Activated CD4-positive, alpha-beta T cell treated with anti-CD3 and anti-CD28 coated beads, Interleukin-2, amount 10 ng/mL, durations not matched to agents 24 days and 14 days (primary cell): ENCODE measurements around the gene KSR1. TPM values are rescaled to one million over a fixed set of nuclear protein-coding genes. Genes with fewer than 3 reads are reported as not detected.
A peak's percentile ranks its signal among the peaks of the same experiment; 100 is the strongest.

Experiments used
- DNase-seq: peaks from one replicate; pipeline ENCODE4 v3.0.0; 2022
- H3K27ac Mint-ChIP-seq: one replicate; pipeline ENCODE4 v1.8.0; 2022; ENCODE audit warnings: mild to moderate bottlenecking, mixed read lengths
- H3K27me3 Mint-ChIP-seq: one replicate; pipeline ENCODE4 v1.8.0; 2022; ENCODE audit warnings: mixed read lengths
- H3K36me3 Mint-ChIP-seq: one replicate; pipeline ENCODE4 v1.8.0; 2022; ENCODE audit warnings: low read depth, mild to moderate bottlenecking, mixed read lengths
- H3K4me1 Mint-ChIP-seq: one replicate; pipeline ENCODE4 v1.8.0; 2021; ENCODE audit warnings: mixed read lengths
- H3K4me3 Mint-ChIP-seq: one replicate; pipeline ENCODE4 v1.8.0; 2022; ENCODE audit warnings: mild to moderate bottlenecking, moderate library complexity, mixed read lengths
- H3K9me3 Mint-ChIP-seq: one replicate; pipeline ENCODE4 v1.8.0; 2021; ENCODE audit warnings: mixed read lengths
- intact Hi-C: fragments of 100-400 bp; cut with micrococcal nuclease; formaldehyde crosslinking; loops from one replicate; pipeline ENCODE4 v1.15.1; 2023
- total RNA-seq: library from RNA; stranded (reverse); gene quantifications from 2 replicates; pipeline ENCODE4 v1.2.3, GENCODE V29; 2022

KSR1 gene
- total RNA-seq, 1 donor from 2014 or later = 104 TPM

DNA sequence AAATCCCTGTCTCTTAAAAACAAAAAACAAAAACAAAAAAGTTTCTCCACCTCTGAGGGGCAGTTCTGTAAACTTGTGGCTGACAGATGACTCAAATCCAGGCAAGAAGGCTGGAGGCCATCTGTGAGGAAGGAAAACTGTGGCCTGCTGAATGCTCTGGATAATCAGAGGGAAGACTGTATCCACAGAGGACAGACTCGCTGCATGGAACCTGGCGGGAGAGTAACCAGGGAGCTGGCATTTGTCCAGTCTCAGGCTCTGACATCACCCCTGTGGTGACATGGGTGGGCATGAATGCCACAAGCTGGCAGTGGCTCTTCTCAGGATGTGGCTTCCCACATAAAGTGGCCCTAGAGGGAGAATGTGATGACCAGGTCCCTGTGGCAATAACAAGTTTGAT lies 2.8 kb upstream of the KSR1 start:
- H3K27ac Mint-ChIP-seq = no peak overlapping the region
- H3K36me3 Mint-ChIP-seq = peaks cover 7% of the 10 kb centered on the region
- DNase-seq = no peak
- H3K4me1 Mint-ChIP-seq = peaks cover 22% of the 10 kb centered on the region
- H3K9me3 Mint-ChIP-seq = no peaks in the 10 kb centered on the region
- peaks cover 4% of the 10 kb centered on the region for H3K27me3 Mint-ChIP-seq
- H3K4me3 Mint-ChIP-seq = no peak overlapping the region
- intact Hi-C loops = no loop called here

DNA sequence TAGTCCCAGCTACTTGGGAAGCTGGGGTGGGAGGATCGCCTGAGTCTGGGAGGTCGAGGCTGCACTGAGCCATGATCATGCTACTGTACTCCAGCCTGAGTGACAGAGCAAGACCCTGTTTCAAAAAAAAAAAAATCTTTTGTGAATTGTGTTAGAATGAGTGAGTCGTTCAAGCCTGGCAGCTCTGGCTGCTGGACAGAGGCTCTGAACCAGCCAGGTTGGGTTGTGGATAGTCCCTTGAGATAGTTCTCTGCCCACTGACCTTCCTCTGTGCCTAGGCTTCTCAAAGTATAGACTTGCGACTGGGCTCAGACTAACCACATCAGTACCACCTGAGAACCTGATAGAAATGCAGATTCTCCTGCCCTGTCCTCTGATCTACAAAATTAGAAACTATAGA lies 2.2 kb upstream of the KSR1 start:
- Mint-ChIP-seq H3K4me3 (no peak overlapping the region), H3K27me3 (peaks cover 4% of the 10 kb centered on the region), H3K4me1 (peaks cover 28% of the 10 kb centered on the region), H3K36me3 (peaks cover 11% of the 10 kb centered on the region), H3K9me3 (no peaks in the 10 kb centered on the region), H3K27ac (no peak overlapping the region)
- no peak for DNase-seq
- intact Hi-C loops = no loop called here

DNA sequence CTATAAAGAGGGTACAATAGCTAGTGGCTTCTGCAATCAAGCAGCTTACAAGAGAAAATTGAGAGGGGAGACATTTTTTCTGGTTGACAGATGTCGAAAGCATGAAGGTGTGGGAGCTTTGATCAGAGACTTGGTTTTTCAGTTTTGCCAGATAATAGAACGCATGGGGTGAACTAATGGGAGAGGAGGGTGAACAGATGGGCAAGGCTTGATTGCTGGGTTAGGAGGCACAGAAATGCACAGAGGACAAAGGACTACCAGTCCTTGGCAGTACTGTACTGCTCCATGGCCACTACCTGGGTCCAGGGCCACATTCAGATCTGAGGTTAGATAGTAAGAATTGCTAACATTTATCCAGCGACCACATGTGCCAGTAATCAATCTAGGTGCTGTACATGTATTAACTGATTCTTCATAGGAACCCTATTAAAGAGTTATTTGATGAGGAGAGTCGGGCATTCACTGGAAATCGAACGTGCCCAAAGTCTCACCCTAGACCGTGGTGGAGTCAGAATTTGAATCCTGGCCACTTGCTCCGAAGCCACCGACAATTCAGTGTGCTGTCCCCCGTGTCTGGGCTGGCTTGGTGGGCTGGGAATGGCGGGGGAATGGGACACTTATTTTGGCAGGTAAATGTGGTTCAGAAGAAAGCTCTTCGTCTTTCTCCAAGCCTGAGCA lies 873 bp upstream of the KSR1 start:
- intact Hi-C loops = loop anchor here (5.0 kb wide), 1 partner anchor 103 kb away; no protein-coding TSS in a partner anchor
- H3K27ac Mint-ChIP-seq = peak overlapping the region; percentile 36
- DNase-seq = no peak
- peaks cover 37% of the 10 kb centered on the region for H3K4me1 Mint-ChIP-seq
- H3K9me3 Mint-ChIP-seq = no peaks in the 10 kb centered on the region
- H3K27me3 Mint-ChIP-seq = no peaks in the 10 kb centered on the region
- H3K4me3 Mint-ChIP-seq = peak overlapping the region; percentile 72
- H3K36me3 Mint-ChIP-seq = peaks cover 17% of the 10 kb centered on the region

GRCh38 chr17:27456681-27457359 lies 572 bp downstream of the KSR1 start:
- DNase-seq = peak; percentile 74
- Mint-ChIP-seq H3K4me1 (peaks cover 46% of the 10 kb centered on the region), H3K36me3 (peaks cover 19% of the 10 kb centered on the region), H3K27me3 (no peaks in the 10 kb centered on the region), H3K9me3 (no peaks in the 10 kb centered on the region), H3K4me3 (peak overlapping the region; percentile 98), H3K27ac (peak overlapping the region; percentile 77)
- intact Hi-C loops = loop anchor here (1.0 to 5.0 kb wide), 5 partner anchors 9 to 144 kb away; no protein-coding TSS in a partner anchor

DNA sequence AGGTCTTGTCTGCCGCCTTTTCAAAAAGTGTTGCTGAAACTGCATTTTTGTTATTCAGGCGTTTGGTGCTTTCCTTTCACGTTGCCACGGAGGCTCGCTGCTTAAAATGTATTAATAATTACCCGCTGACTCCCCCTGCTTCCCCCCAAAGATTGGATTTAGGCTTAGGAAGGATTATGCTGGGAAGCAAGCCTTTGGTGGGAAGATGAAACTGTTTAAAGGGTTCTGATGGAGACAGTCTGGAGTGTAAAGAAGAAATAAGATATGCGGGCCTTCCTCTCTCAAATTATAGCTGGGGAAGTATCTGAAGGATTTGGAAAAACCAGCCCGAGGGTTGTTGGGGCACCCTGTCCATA lies 1.1 kb downstream of the KSR1 start:
- H3K4me1 Mint-ChIP-seq = peaks cover 51% of the 10 kb centered on the region
- intact Hi-C loops = loop anchor here (1.0 to 5.0 kb wide), 2 partner anchors 105 to 144 kb away; no protein-coding TSS in a partner anchor

GRCh38 chr17:27457731-27458523 lies 1.7 kb downstream of the KSR1 start:
- Mint-ChIP-seq H3K9me3 (no peaks in the 10 kb centered on the region), H3K27ac (peak overlapping the region; percentile 77), H3K4me1 (peaks cover 55% of the 10 kb centered on the region), H3K36me3 (peaks cover 24% of the 10 kb centered on the region), H3K4me3 (peak overlapping the region; percentile 98), H3K27me3 (no peaks in the 10 kb centered on the region)
- intact Hi-C loops = loop anchor here (1.0 to 5.0 kb wide), 2 partner anchors 106 to 143 kb away; no protein-coding TSS in a partner anchor
- DNase-seq = no peak

More for the DNA sequence above, 1.1 kb downstream of the KSR1 start:
- peak overlapping the region; percentile 77 for H3K27ac Mint-ChIP-seq
- peak overlapping the region; percentile 98 for H3K4me3 Mint-ChIP-seq
- DNase-seq = no peak
- H3K9me3 Mint-ChIP-seq = no peaks in the 10 kb centered on the region
- H3K36me3 Mint-ChIP-seq = peaks cover 21% of the 10 kb centered on the region
- no peaks in the 10 kb centered on the region for H3K27me3 Mint-ChIP-seq

- intact Hi-C loops = loop anchor here (5.0 kb wide), 1 partner anchor 106 kb away; no protein-coding TSS in a partner anchor
- H3K9me3 Mint-ChIP-seq = no peaks in the 10 kb centered on the region
- peak overlapping the region; percentile 98 for H3K4me3 Mint-ChIP-seq
- DNase-seq = no peak
- peak overlapping the region; percentile 56 for H3K27ac Mint-ChIP-seq
- no peaks in the 10 kb centered on the region for H3K27me3 Mint-ChIP-seq
- peaks cover 25% of the 10 kb centered on the region for H3K36me3 Mint-ChIP-seq
- peaks cover 61% of the 10 kb centered on the region for H3K4me1 Mint-ChIP-seq
These were observed 2.3 kb downstream of the KSR1 start for GRCh38 chr17:27458524-27458908.

GRCh38 chr17:27459433-27459832 lies 3.2 kb downstream of the KSR1 start:
- Mint-ChIP-seq H3K9me3 (no peaks in the 10 kb centered on the region), H3K27ac (peak overlapping the region; percentile 32), H3K27me3 (no peaks in the 10 kb centered on the region), H3K36me3 (peaks cover 25% of the 10 kb centered on the region), H3K4me3 (peak overlapping the region; percentile 98), H3K4me1 (peaks cover 67% of the 10 kb centered on the region)
- no peak for DNase-seq
- intact Hi-C loops = loop anchor here (5.0 kb wide), 1 partner anchor 107 kb away; no protein-coding TSS in a partner anchor

- H3K27me3 Mint-ChIP-seq = no peaks in the 10 kb centered on the region
- intact Hi-C loops = no loop called here
- H3K36me3 Mint-ChIP-seq = peaks cover 25% of the 10 kb centered on the region
- H3K4me1 Mint-ChIP-seq = peaks cover 70% of the 10 kb centered on the region
- H3K27ac Mint-ChIP-seq = peak overlapping the region; percentile 43
- H3K4me3 Mint-ChIP-seq = peak overlapping the region; percentile 98
- no peaks in the 10 kb centered on the region for H3K9me3 Mint-ChIP-seq
- no peak for DNase-seq
These were observed 4.0 kb downstream of the KSR1 start for GRCh38 chr17:27460196-27460725.

DNA sequence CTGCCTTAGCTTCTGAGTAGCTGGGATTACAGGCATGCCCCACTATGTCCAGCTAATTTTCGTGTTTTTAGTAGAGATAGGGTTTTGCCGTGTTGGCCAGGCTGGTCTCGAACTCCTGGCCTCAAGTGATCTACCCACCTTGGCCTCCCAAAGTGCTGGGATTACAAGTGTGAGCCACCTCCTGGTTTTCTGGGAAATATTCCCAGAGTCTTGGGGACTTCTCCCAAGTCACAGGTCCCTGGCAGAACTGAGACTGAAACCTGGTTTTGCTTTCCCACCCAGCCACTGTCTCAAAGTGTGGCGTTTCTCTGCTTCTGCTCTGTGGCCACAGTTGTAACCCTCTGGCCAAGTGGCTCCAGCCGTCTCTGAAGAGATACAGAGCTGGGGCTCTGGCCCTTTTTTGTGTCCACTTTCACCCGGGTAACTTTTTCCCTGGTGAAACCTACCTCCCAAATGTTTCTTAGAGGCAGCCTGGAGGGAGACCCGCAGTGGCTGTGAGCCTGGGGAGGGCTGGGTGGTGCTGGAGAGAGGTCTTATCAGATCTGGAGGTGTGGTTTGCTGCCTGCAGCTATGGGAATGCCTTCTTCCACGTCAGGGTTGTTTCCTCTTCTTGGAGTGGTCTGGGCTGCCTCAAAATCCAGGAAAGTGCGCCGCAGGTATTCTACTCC lies 5.1 kb downstream of the KSR1 start:
- Mint-ChIP-seq H3K27ac (peak overlapping the region; percentile 29), H3K4me3 (peak overlapping the region; percentile 41), H3K36me3 (peaks cover 25% of the 10 kb centered on the region), H3K27me3 (no peaks in the 10 kb centered on the region), H3K4me1 (peaks cover 75% of the 10 kb centered on the region), H3K9me3 (no peaks in the 10 kb centered on the region)
- no peak for DNase-seq
- intact Hi-C loops = no loop called here

GRCh38 chr17:27462149-27462548 lies 5.9 kb downstream of the KSR1 start:
- peaks cover 84% of the 10 kb centered on the region for H3K4me1 Mint-ChIP-seq
- intact Hi-C loops = no loop called here
- H3K36me3 Mint-ChIP-seq = peaks cover 25% of the 10 kb centered on the region
- H3K27ac Mint-ChIP-seq = peak overlapping the region; percentile 16
- H3K9me3 Mint-ChIP-seq = no peaks in the 10 kb centered on the region
- H3K27me3 Mint-ChIP-seq = no peaks in the 10 kb centered on the region
- peak overlapping the region; percentile 41 for H3K4me3 Mint-ChIP-seq
- no peak for DNase-seq

DNA sequence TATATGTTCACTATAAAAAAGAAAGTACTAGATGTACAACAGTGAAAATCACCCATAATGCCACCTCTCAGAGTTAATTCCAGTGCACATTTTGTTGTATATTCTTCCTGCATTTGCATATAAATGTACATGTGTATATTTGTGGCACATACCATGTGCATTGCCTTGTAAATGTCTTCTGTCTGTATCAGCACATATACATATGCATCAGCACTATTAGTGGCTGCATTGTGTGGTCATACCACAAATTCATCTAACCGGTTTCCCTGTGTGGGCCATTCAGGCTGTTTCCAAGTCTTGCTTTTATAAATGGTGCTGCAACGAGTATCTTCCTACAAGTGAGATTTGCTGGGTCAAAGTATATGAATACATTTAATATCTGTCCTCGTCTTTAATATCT lies 6.5 kb downstream of the KSR1 start:
- H3K4me1 Mint-ChIP-seq = peaks cover 88% of the 10 kb centered on the region
- intact Hi-C loops = no loop called here

GRCh38 chr17:27463235-27463677 lies 7.0 kb downstream of the KSR1 start:
- intact Hi-C loops = no loop called here
- peak overlapping the region; percentile 78 for H3K27ac Mint-ChIP-seq
- peaks cover 23% of the 10 kb centered on the region for H3K36me3 Mint-ChIP-seq
- peak overlapping the region; percentile 61 for H3K4me3 Mint-ChIP-seq
- H3K27me3 Mint-ChIP-seq = no peaks in the 10 kb centered on the region
- H3K9me3 Mint-ChIP-seq = no peaks in the 10 kb centered on the region
- DNase-seq = no peak
- H3K4me1 Mint-ChIP-seq = peaks cover 84% of the 10 kb centered on the region

More for the DNA sequence above, 6.5 kb downstream of the KSR1 start:
- peak overlapping the region; percentile 61 for H3K4me3 Mint-ChIP-seq
- no peaks in the 10 kb centered on the region for H3K27me3 Mint-ChIP-seq
- peak overlapping the region; percentile 48 for H3K27ac Mint-ChIP-seq
- peaks cover 25% of the 10 kb centered on the region for H3K36me3 Mint-ChIP-seq
- no peaks in the 10 kb centered on the region for H3K9me3 Mint-ChIP-seq
- DNase-seq = no peak
